NCI-H1694 treated with DMSO at 0.1 percent for 48 hours (cell line): Measurements from ENCODE around the gene NR2F2.

Experiments used
- DNase-seq: peaks from one replicate; lab custom pipeline; 2025; lab: John Stamatoyannopoulos, UW

NR2F2 gene

GRCh38 chr15:96343113-96344059 is 12.9 kb downstream of the NR2F2 start:
- DNase-seq, result no peak

DNA sequence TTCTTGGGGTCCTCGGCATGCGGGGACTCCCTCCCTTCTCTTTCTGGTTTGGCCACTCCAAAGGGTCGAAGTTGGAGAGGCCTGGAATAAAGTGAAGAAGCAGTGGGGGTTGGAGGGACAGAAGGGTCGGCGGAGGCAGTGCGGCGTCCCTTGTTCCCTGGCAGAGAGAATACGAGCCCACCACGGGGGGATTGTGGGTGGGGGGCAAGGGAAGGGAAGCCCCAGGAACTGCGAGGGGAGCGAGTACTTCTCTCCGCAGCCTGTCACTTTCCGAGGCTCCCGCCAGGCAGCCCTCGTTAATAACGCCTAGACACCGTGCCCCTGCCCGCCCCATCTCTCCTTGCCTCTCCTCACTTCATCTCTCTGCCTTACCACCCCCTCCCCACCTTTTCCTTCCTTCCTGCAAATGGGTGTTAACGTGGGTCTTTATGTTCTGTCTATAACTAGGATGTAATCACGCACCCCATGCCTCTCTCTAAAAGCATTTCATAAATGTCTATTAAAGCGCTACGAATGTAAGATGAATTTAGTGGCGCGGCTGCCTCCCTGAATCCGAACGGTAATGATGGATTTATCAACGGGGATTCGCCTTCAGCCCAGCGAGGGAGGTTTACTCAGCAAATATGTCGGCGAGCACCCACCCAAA is 13.7 kb downstream of the NR2F2 start:
- DNase-seq, result no peak

GRCh38 chr15:96344706-96345559 is 14.4 kb downstream of the NR2F2 start:
- no peak for DNase-seq

- peak; percentile 53 for DNase-seq
Observed at GRCh38 chr15:96345560-96346399, 15.3 kb downstream of the NR2F2 start.

GRCh38 chr15:96346409-96346970 is 16.0 kb downstream of the NR2F2 start:
- no peak for DNase-seq

GRCh38 chr15:96347181-96348111 is 16.9 kb downstream of the NR2F2 start:
- no peak for DNase-seq

DNA sequence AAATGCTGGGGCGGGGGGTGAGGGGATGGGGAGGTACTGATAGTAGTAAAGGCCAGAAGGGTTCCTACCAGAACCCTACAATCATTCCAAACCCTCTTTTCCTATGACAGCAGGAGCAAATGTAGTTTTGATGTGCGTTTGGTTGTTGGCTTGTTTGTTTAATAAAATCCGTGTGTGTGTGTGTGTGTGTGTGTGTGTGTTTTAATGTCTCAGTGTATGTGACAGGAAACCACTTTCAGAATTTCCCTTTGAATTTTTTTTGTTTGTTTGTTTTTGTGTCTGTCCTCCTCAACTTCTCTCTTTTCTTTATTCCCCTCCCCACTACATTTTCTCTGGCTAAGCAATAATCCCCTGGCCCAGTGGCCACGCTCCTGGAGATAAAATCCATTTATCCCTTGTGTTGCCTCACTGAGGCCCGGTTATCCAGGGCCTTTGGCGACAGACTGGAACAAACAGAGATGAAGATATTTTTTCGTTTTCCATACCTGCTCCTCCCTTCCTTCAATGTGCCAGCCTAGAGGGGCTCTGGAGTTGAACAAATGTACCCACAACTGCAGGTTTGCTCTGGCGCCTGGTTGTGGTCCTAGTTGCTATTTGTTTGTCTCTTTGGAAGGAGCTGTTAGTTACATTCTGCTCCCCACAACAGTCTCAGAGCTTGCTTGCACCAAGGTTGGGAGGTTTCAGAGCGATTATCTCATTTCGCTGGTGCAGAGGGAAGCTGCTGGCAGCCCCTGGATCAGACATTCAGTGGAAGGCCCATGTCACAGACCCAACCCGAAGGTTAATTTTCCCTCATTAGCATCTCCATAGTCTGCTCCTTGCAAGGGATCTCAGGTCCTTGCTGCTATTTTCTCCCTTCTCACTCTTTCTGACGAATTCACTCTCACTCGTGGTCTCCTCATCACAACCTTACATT is 17.9 kb downstream of the NR2F2 start:
- DNase-seq, result no peak

- no peak for DNase-seq
Observed at GRCh38 chr15:96349034-96349856, 18.7 kb downstream of the NR2F2 start.

DNA sequence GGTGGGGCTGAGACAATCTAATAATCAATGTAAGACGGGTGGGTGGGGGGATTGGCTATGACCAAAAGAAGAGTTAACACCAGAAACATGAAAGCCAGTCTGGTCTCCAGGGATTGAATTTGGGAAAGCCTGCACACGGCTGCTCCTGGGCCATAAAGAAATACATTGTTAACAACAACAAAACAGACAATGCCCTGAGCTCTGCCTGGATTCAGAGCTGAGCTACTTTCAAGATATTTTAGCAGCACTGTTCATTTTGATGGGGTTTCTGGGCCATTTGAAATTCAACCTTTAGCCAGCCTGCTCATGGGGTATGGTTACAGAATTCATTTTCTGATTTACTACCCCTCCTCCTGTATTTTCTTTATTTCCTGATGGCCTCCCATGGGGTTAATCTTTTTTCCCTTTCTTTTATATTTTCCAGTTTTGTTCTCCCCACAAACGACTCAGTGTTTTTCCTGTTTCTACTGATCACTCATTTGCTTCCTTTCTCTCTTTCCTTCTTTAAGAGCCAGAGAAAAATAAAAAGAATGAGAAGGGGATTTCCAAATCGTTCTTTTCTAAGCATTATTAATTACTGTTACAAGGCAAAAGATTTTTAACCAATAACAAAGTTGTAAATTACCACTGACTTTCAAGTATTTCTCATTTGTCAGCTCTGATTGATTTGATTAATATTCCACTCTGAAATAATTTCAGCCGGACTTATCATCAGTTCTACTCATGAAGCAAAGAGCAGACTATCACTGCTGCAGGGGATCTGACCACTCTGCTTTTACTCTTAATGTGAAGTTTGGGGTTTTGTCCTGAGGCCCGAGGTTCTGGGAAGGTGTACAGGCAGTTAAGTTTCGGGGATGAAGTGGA is 19.6 kb downstream of the NR2F2 start:
- DNase-seq, result no peak

DNA sequence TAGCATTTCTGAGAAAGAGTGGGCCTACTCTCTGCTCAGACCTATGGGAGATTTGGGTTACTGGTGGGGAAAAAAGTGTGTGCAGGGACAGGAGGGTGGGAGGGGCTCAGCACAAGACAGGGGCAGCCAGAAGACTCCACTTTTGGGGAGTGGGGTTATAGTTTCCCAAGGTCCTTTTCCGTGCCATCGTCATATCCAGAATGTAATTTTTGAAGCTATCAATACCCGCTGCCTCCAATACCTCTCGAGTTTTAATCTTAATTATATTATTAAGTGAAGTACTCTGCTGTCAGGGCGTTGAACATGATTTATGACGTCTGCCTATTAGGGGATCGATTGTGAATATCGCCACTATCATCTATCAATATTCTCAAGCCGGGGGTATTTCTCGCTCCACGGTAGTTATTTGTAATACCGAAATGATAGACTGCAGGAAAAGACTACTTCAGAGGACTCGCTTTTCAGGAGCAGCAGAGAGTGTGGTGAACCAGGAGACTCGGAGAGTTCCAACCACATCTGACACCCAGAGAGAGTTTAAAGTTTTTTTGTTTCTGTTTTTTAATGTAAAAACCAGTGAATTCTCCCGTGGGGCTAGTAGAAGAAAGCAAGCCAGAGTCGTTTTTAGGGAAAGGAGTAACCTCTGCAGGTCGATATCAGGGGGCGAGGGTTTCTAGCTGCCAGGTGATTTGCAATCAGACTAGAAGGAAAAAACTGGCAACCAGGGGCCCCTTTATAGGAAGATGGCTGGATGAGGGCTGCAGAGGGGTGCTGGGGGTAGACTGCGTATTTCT is 20.6 kb downstream of the NR2F2 start:
- no peak for DNase-seq

DNA sequence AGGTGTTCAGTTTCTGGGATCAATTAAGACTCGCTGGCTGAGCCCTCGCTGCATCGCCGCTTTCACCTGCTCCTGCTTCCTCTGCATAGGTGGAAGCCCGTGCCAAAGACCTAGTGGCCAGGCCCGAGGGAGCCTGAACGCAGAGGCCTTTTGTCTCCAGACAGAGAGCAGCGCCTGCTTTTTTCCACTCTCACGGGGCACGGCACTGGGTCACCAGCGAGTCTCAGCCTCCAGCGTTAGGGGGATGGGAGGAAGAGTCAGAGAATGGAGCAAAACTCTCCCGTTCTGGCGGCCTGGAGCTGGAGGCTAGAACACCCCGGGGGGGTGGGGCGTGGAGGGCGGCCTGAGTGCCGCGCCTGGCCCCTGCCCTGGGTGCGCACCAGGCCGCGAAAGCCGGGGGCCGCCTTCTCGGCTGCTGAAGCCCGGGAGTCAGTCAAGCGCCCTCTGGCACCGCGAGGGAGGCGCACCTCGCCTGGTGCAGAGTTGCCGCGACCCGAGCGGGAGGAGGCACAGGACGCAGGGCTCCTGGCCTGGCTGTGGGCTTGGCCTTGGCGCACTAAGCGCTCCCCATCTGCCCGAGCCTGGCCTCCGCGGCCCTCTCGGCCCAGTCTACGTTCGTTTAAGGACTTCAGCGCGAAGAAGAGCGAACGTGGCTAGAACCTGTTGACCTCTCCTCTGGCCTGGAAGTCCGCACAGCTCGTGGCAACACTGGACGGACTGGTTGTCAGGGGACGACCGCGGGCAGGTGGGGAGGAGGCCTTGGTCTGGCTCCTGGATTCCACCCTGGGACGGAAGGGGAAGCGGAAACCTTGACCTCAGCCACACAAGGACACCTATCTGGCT is 21.5 kb downstream of the NR2F2 start:
- no peak for DNase-seq

DNA sequence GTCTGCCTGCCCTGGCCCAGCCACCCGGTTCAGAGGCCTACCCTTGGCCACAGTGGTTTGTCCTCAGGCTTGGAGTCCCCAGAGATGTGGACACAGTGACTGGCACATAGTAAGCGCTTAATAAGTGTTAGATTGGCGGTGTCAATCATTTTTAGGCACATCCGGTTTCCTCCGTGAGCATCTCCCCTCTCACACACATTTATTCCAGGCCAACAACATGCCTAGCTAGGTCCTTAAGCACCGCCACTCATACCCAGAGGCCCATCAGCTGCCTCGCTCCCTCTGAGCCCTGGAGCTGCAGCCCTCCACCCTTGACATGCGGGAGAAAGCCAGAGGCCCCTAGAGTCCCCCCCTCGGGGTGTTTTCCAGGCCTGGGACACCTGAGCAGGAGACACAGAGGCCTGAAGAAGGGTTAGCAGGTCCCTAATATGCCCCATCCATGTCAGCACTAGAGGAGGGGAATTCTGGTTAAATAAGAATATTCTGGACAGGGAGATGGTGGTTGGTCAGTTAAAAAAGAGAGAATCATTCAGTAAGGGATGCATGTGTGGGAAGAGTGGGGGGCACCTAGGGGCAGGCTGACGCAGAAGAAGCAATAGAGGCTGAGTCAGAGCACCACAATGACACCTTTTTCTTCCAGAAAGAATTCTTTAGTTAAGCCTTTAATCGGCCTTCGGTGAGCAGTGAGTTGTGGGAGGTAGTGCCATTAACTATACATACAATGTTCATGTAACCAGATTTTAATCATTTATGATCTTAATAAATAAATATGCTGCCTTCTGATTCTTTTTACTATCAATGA is 22.3 kb downstream of the NR2F2 start:
- DNase-seq, result no peak

- no peak for DNase-seq
Observed at GRCh38 chr15:96353416-96353929, 23.0 kb downstream of the NR2F2 start.
